Fibroblast of skin of abdomen (primary cell): ENCODE data around the gene TUBB2A.
"Not testable (repeated sequence)": the region's sequence is repeated elsewhere in the genome, so short reads cannot be mapped to it uniquely, and the experiment has no call there.

ENCODE experiments used
- DNase-seq: peaks from one replicate; pipeline ENCODE4 v3.0.0-alpha.2; 2013

TUBB2A gene

GRCh38 chr6:3152689-3153088 is 4.7 kb downstream of the TUBB2A start:
- DNase-seq = no peak

- no peak for DNase-seq
Observed at GRCh38 chr6:3151691-3152090, 5.7 kb downstream of the TUBB2A start.

GRCh38 chr6:3147914-3148757 is 9.2 kb downstream of the TUBB2A start:
- no peak for DNase-seq

- DNase-seq = no peak
Observed at GRCh38 chr6:3144571-3144970, 12.8 kb downstream of the TUBB2A start.

GRCh38 chr6:3143158-3143557 is 14.2 kb downstream of the TUBB2A start:
- DNase-seq = no peak

GRCh38 chr6:3142536-3142935 is 14.8 kb downstream of the TUBB2A start:
- no peak for DNase-seq

- no peak for DNase-seq
Observed at GRCh38 chr6:3140201-3140600, 17.1 kb downstream of the TUBB2A start.

GRCh38 chr6:3139090-3139903 is 18.0 kb downstream of the TUBB2A start:
- DNase-seq = peak; percentile 73

- peak; percentile 43 for DNase-seq
Observed at GRCh38 chr6:3138341-3138740, 19.0 kb downstream of the TUBB2A start.

GRCh38 chr6:3137873-3138272 is 19.5 kb downstream of the TUBB2A start:
- not testable (repeated sequence) for DNase-seq

GRCh38 chr6:3137057-3137777 is 20.1 kb downstream of the TUBB2A start:
- peak; percentile 47 for DNase-seq

- DNase-seq = no peak
Observed at GRCh38 chr6:3136292-3137011, 20.9 kb downstream of the TUBB2A start.

- DNase-seq = no peak
Observed at GRCh38 chr6:3135668-3136291, 21.6 kb downstream of the TUBB2A start.

- no peak for DNase-seq
Observed at GRCh38 chr6:3133515-3133914, 23.8 kb downstream of the TUBB2A start.

GRCh38 chr6:3131695-3132094 is 25.6 kb downstream of the TUBB2A start:
- no peak for DNase-seq

- DNase-seq = no peak
Observed at GRCh38 chr6:3128356-3129108, 28.8 kb downstream of the TUBB2A start.

GRCh38 chr6:3125815-3126214 is 31.5 kb downstream of the TUBB2A start:
- no peak for DNase-seq

- no peak for DNase-seq
Observed at GRCh38 chr6:3124667-3125066, 32.7 kb downstream of the TUBB2A start.

- DNase-seq = no peak
Observed at GRCh38 chr6:3122823-3123182, 34.5 kb downstream of the TUBB2A start.

GRCh38 chr6:3120765-3121089 is 36.6 kb downstream of the TUBB2A start:
- no peak for DNase-seq

GRCh38 chr6:3119040-3119723 is 38.2 kb downstream of the TUBB2A start:
- no peak for DNase-seq
